Neural cell (in vitro differentiated cells): ENCODE measurements around the gene FAM174C. TPM values are rescaled to one million over a fixed set of nuclear protein-coding genes. Genes with fewer than 3 reads are reported as not detected.

Experiments
- H2AFZ ChIP-seq: fragments of 200-600, 300-800 bp; sonication (generic), shearing (Covaris generic); 2 replicates; pipeline ENCODE4 v1.6.0; 2014; ENCODE audit warnings: low read depth, mild to moderate bottlenecking, antibody characterized with exemption, low read length, moderate library complexity
- H3F3A ChIP-seq: fragments of 200-600 bp; shearing (Covaris generic); 2 replicates; pipeline ENCODE4 v1.6.1; 2016; ENCODE audit warnings: mild to moderate bottlenecking, moderate library complexity, mixed read lengths, antibody characterized with exemption, low read length; ENCODE audit not compliant: insufficient read depth, poor library complexity, severe bottlenecking
- H3K27ac ChIP-seq: fragments of 200-600, 300-800 bp; sonication (generic), shearing (Covaris generic); 2 replicates; pipeline ENCODE4 v1.5.1; 2014; ENCODE audit warnings: mild to moderate bottlenecking, low read length, moderate library complexity
- H3K27me3 ChIP-seq: fragments of 300-800, 200-600 bp; sonication (generic), shearing (Covaris generic); 2 replicates; pipeline ENCODE4 v1.6.0; 2014; ENCODE audit warnings: mild to moderate bottlenecking, low read depth, low read length, moderate library complexity; ENCODE audit not compliant: insufficient read depth
- H3K36me3 ChIP-seq: fragments of 300-800, 200-600 bp; sonication (generic), shearing (Covaris generic); 2 replicates; pipeline ENCODE4 v1.5.1; 2014; ENCODE audit warnings: mild to moderate bottlenecking, antibody characterized with exemption, low read length, moderate library complexity; ENCODE audit not compliant: insufficient read depth
- H3K4me2 ChIP-seq: fragments of 300-800, 200-600 bp; sonication (generic), shearing (Covaris generic); 2 replicates; pipeline ENCODE4 v1.6.0; 2014; ENCODE audit warnings: mild to moderate bottlenecking, low read length
- H3K4me3 ChIP-seq: fragments of 300-800, 200-600 bp; sonication (generic), shearing (Covaris generic); 2 replicates; pipeline ENCODE4 v1.5.1; 2014; ENCODE audit warnings: mild to moderate bottlenecking, low read length, moderate library complexity
- H3K79me2 ChIP-seq: fragments of 200-600 bp; shearing (Covaris generic); replicated peaks from 2 replicates; pipeline ENCODE4 v1.6.0; 2014; ENCODE audit warnings: mild to moderate bottlenecking, low read length, moderate library complexity; ENCODE audit not compliant: insufficient read depth
- H3K9ac ChIP-seq: fragments of 300-800, 200-600 bp; sonication (generic), shearing (Covaris generic); 2 replicates; pipeline ENCODE4 v1.6.1; 2016; ENCODE audit warnings: mild to moderate bottlenecking, low read length, mixed read lengths
- H3K9me2 ChIP-seq: fragments of 200-600 bp; shearing (Covaris generic); 2 replicates; pipeline ENCODE4 v1.6.1; 2016; ENCODE audit warnings: mild to moderate bottlenecking, low read length, mixed read lengths; ENCODE audit not compliant: insufficient read depth
- H3K9me3 ChIP-seq: fragments of 200-600, 300-800 bp; sonication (generic), shearing (Covaris generic); 2 replicates; pipeline ENCODE4 v1.6.1; 2016; ENCODE audit warnings: mild to moderate bottlenecking, mixed run types, low read length, moderate library complexity, mixed read lengths
- H4K20me1 ChIP-seq: fragments of 200-600 bp; shearing (Covaris generic); 2 replicates; pipeline ENCODE4 v1.6.1; 2016; ENCODE audit warnings: mild to moderate bottlenecking, mixed run types; ENCODE audit not compliant: insufficient read depth
- EP300 ChIP-seq: fragments of 450-650 bp; conservative IDR thresholded peaks from 2 replicates; pipeline ENCODE4 v1.6.1; 2014; ENCODE audit warnings: antibody characterized with exemption, mild to moderate bottlenecking, moderate library complexity; ENCODE audit not compliant: poor library complexity, severe bottlenecking
- EZH2 ChIP-seq: fragments of 200-600, 300-800 bp; shearing (Covaris generic), sonication (generic); IDR thresholded peaks from 2 replicates; pipeline ENCODE4 v1.6.1; 2014; ENCODE audit warnings: antibody characterized with exemption, low read length, borderline replicate concordance, mild to moderate bottlenecking; ENCODE audit not compliant: insufficient read depth, poor library complexity, severe bottlenecking
- MXI1 ChIP-seq: fragments of 450-650 bp; conservative IDR thresholded peaks from 2 replicates; pipeline ENCODE4 v1.6.1; 2014; ENCODE audit warnings: antibody characterized with exemption, mild to moderate bottlenecking; ENCODE audit not compliant: poor library complexity, severe bottlenecking
- POLR2AphosphoS5 ChIP-seq: IDR thresholded peaks from 2 replicates; pipeline ENCODE4 v1.6.1; 2012
- RAD21 ChIP-seq: fragments of 450-650 bp; conservative IDR thresholded peaks from 2 replicates; pipeline ENCODE4 v1.6.1; 2014; ENCODE audit warnings: antibody characterized with exemption, mild to moderate bottlenecking, moderate library complexity
- SMC3 ChIP-seq: fragments of 450-650 bp; conservative IDR thresholded peaks from 2 replicates; pipeline ENCODE4 v1.6.1; 2014; ENCODE audit warnings: antibody characterized with exemption, mild to moderate bottlenecking, moderate library complexity; ENCODE audit not compliant: poor library complexity
- TAF1 ChIP-seq: IDR thresholded peaks from 2 replicates; pipeline ENCODE4 v1.6.1; 2012; ENCODE audit warnings: low read depth
- polyA plus RNA-seq: library from polyadenylated mRNA; depleted of rRNA; stranded (reverse); fragments of >200 nt; gene quantifications from 2 replicates; pipeline ENCODE4 v1.2.3, GENCODE V29; 2014
- TF ChIP-seq, protein P1 (sequence below): fragments of 450-650 bp; IDR thresholded peaks from 2 replicates; pipeline ENCODE4 v1.5.1; 2014; ENCODE audit warnings: antibody characterized with exemption, mild to moderate bottlenecking, moderate library complexity; ENCODE audit not compliant: poor library complexity, severe bottlenecking
- TF ChIP-seq, protein P2 (sequence below): IDR thresholded peaks from 2 replicates; pipeline ENCODE4 v1.6.1; 2012; ENCODE audit warnings: borderline replicate concordance

FAM174C gene
- polyA plus RNA-seq, 1 donor from 2014 or later: 28.4 TPM

DNA sequence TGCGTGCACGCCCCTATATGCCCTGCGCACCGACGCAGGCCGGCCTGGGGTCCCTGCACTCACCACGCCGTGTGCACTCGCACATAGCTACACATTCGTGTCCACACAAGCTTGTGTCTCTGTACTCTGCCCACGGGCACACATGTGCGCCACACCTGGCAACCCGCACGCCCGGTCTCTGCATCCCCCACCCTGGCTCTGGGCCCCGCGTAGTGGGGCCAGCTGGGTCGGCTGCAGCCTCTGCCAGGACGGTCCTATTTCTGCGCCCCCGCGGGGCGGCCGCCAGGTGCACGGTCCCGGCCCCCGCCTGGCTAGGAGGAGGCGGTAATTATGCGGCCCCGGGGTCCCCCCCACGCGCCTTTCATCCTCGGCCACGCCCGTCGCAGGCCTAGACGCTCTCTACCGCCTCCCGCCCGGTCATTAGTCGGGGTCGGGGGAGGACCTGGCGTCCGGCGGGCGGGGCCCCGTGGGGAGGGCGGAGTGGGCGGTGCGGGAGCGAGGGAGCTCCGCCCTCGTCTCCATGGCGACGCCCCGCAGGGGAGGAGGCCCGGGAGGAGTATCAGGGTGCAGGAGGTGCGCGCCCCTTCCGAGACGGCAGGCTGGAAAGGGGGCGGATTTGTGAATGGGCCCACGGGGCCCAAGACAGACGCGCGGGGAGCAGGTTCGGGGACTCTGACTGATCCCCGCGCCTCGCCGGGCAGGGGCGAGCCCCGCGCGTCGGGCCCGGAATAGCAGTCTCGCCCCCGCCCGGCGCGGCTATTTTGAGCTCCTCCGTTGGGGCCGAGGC is 9.0 kb upstream of the FAM174C start:
- no peak overlapping the region for H2AFZ ChIP-seq
- peaks cover 17% of the 10 kb centered on the region for H4K20me1 ChIP-seq
- H3K79me2 ChIP-seq: peaks cover 29% of the 10 kb centered on the region
- H3K9me3 ChIP-seq: no peaks in the 10 kb centered on the region
- H3K36me3 ChIP-seq: no peaks in the 10 kb centered on the region
- TF ChIP-seq TAF1: no peak
- TF ChIP-seq POLR2AphosphoS5: peak; percentile 5
- H3K27me3 ChIP-seq: no peaks in the 10 kb centered on the region
- peak overlapping the region; percentile 51 for H3K4me2 ChIP-seq
- no peaks in the 10 kb centered on the region for H3K9me2 ChIP-seq
- H3F3A ChIP-seq: no peaks in the 10 kb centered on the region
- peak overlapping the region; percentile 68 for H3K27ac ChIP-seq
- peak overlapping the region; percentile 90 for H3K9ac ChIP-seq
- H3K4me3 ChIP-seq: peak overlapping the region; percentile 71

DNA sequence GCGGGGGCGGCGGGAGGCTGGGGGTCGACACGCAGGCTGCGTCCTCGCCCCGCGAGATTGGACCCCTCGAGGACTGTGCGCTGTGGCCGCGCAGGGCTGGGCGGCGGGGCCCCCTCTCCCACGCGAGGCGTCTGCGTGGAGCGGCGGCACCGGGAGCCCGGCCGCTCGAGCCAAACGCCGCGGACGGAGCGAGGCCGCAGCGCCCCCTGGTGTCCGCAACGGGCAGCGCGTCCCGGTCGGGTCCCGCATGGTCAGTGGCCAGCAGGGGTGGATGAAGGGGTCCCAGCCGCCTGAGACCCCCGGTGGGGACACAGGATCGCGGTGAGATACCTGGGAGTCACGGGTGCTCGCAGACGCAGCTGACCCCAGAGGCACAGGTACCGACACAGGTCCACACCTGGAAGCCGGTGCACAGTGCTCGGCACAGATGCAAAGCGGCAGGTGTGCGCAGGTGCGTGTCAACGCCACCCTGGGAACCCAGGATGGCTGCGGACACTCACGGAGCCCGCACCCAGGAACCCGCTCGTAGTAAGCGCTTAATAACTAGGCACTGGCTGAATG is 8.3 kb upstream of the FAM174C start:
- peaks cover 32% of the 10 kb centered on the region for H3K79me2 ChIP-seq
- H3K27ac ChIP-seq: peak overlapping the region; percentile 68
- no peak overlapping the region for H2AFZ ChIP-seq
- TF ChIP-seq RAD21 (peak; percentile 82), SMC3 (peak; percentile 92), MXI1 (peak; percentile 60), POLR2AphosphoS5 (no peak), TAF1 (no peak), EP300 (peak; percentile 66), EZH2 (no peak)
- TF ChIP-seq, protein P1, sequence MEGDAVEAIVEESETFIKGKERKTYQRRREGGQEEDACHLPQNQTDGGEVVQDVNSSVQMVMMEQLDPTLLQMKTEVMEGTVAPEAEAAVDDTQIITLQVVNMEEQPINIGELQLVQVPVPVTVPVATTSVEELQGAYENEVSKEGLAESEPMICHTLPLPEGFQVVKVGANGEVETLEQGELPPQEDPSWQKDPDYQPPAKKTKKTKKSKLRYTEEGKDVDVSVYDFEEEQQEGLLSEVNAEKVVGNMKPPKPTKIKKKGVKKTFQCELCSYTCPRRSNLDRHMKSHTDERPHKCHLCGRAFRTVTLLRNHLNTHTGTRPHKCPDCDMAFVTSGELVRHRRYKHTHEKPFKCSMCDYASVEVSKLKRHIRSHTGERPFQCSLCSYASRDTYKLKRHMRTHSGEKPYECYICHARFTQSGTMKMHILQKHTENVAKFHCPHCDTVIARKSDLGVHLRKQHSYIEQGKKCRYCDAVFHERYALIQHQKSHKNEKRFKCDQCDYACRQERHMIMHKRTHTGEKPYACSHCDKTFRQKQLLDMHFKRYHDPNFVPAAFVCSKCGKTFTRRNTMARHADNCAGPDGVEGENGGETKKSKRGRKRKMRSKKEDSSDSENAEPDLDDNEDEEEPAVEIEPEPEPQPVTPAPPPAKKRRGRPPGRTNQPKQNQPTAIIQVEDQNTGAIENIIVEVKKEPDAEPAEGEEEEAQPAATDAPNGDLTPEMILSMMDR: peak; percentile 98
- TF ChIP-seq, protein P2, sequence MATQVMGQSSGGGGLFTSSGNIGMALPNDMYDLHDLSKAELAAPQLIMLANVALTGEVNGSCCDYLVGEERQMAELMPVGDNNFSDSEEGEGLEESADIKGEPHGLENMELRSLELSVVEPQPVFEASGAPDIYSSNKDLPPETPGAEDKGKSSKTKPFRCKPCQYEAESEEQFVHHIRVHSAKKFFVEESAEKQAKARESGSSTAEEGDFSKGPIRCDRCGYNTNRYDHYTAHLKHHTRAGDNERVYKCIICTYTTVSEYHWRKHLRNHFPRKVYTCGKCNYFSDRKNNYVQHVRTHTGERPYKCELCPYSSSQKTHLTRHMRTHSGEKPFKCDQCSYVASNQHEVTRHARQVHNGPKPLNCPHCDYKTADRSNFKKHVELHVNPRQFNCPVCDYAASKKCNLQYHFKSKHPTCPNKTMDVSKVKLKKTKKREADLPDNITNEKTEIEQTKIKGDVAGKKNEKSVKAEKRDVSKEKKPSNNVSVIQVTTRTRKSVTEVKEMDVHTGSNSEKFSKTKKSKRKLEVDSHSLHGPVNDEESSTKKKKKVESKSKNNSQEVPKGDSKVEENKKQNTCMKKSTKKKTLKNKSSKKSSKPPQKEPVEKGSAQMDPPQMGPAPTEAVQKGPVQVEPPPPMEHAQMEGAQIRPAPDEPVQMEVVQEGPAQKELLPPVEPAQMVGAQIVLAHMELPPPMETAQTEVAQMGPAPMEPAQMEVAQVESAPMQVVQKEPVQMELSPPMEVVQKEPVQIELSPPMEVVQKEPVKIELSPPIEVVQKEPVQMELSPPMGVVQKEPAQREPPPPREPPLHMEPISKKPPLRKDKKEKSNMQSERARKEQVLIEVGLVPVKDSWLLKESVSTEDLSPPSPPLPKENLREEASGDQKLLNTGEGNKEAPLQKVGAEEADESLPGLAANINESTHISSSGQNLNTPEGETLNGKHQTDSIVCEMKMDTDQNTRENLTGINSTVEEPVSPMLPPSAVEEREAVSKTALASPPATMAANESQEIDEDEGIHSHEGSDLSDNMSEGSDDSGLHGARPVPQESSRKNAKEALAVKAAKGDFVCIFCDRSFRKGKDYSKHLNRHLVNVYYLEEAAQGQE: peak; percentile 5
- peak overlapping the region; percentile 84 for H3K4me2 ChIP-seq
- no peaks in the 10 kb centered on the region for H3K9me2 ChIP-seq
- no peaks in the 10 kb centered on the region for H3F3A ChIP-seq
- no peaks in the 10 kb centered on the region for H3K27me3 ChIP-seq
- H3K9me3 ChIP-seq: no peaks in the 10 kb centered on the region
- peaks cover 17% of the 10 kb centered on the region for H4K20me1 ChIP-seq
- peak overlapping the region; percentile 90 for H3K9ac ChIP-seq
- peak overlapping the region; percentile 71 for H3K4me3 ChIP-seq
- no peaks in the 10 kb centered on the region for H3K36me3 ChIP-seq
